Measurements from ENCODE around the gene PITX1. TPM values are rescaled to one million over a fixed set of nuclear protein-coding genes. Genes with fewer than 3 reads are reported as not detected.
"Not testable (repeated sequence)": the region's sequence is repeated elsewhere in the genome, so short reads cannot be mapped to it uniquely, and the experiment has no call there.

PITX1 gene
- total RNA-seq, 2 experiments from 2014 or later, result 0.14 TPM; not detected in 1

- no peaks in the 10 kb centered on the region for H3K4me1 Mint-ChIP-seq
- DNase-seq (no peak), ATAC-seq (no peak)
- CTCF ChIA-PET, result no interaction called here
- H3K27me3 Mint-ChIP-seq, result peaks cover 16% of the 10 kb centered on the region
- no peak overlapping the region for H3K27ac Mint-ChIP-seq
- no peaks in the 10 kb centered on the region for H3K9me3 Mint-ChIP-seq (ENCODE audit: low read depth)
- no peak overlapping the region for H3K4me3 Mint-ChIP-seq
- H3K36me3 Mint-ChIP-seq, result no peaks in the 10 kb centered on the region
Measured at GRCh38 chr5:134992148-134992547, 41.9 kb downstream of the PITX1 start.

- H3K27ac Mint-ChIP-seq; H3K36me3 Mint-ChIP-seq; H3K4me3 Mint-ChIP-seq; H3K4me1 Mint-ChIP-seq; ATAC-seq; H3K9me3 Mint-ChIP-seq (ENCODE audit: low read depth); DNase-seq: not testable (repeated sequence)
- peaks cover 20% of the 10 kb centered on the region for H3K27me3 Mint-ChIP-seq
- CTCF ChIA-PET, result interaction anchor here (1.0 kb wide), 1 partner anchor 15 kb away, joined by 3 read pairs; no protein-coding TSS in a partner anchor
Measured at GRCh38 chr5:134990183-134990582, 43.8 kb downstream of the PITX1 start.

- ATAC-seq (no peak), DNase-seq (no peak)
- no peaks in the 10 kb centered on the region for H3K36me3 Mint-ChIP-seq
- no peak overlapping the region for H3K27ac Mint-ChIP-seq
- H3K27me3 Mint-ChIP-seq, result peaks cover 12% of the 10 kb centered on the region
- H3K9me3 Mint-ChIP-seq (ENCODE audit: low read depth), result no peaks in the 10 kb centered on the region
- no peaks in the 10 kb centered on the region for H3K4me1 Mint-ChIP-seq
- H3K4me3 Mint-ChIP-seq, result no peak overlapping the region
- CTCF ChIA-PET, result no interaction called here
Measured at GRCh38 chr5:134989266-134989830, 44.7 kb downstream of the PITX1 start.

GRCh38 chr5:134982230-134982629, 51.8 kb downstream of the PITX1 start:
- Mint-ChIP-seq H3K36me3 (peaks cover 10% of the 10 kb centered on the region), H3K9me3 (ENCODE audit: low read depth) (peaks cover 18% of the 10 kb centered on the region), H3K27me3 (peaks cover 5% of the 10 kb centered on the region), H3K27ac (no peak overlapping the region), H3K4me3 (no peak overlapping the region), H3K4me1 (no peaks in the 10 kb centered on the region)
- ATAC-seq (no peak), DNase-seq (no peak)
- CTCF ChIA-PET, result no interaction called here

- Mint-ChIP-seq H3K27me3 (no peaks in the 10 kb centered on the region), H3K27ac (no peak overlapping the region), H3K36me3 (peaks cover 11% of the 10 kb centered on the region), H3K4me3 (no peak overlapping the region), H3K4me1 (no peaks in the 10 kb centered on the region), H3K9me3 (ENCODE audit: low read depth) (peaks cover 20% of the 10 kb centered on the region)
- no peak for DNase-seq
- CTCF ChIA-PET, result no interaction called here
- no peak for ATAC-seq
Measured at GRCh38 chr5:134979416-134979815, 54.6 kb downstream of the PITX1 start.

Other genes with a start within 250 kb of the PITX1 start
- gene C5orf24, start 188.3 kb downstream of the PITX1 start, total RNA-seq, result 10 to 100 TPM; 29.7 to 30.1 TPM
- gene TXNDC15, start 159.9 kb downstream of the PITX1 start, total RNA-seq, result 10 to 100 TPM; 50.0 to 56.8 TPM
- 10 to 100 TPM; 13.4 to 13.7 TPM for gene PCBD2, start 129.1 kb downstream of the PITX1 start, total RNA-seq
- gene CATSPER3, start 66.3 kb downstream of the PITX1 start, total RNA-seq, result under 1 TPM; 0.61 to 0.82 TPM